Urinary bladder (tissue), 4 donors: ENCODE results near the gene GALNT7. TPM values are rescaled to one million over a fixed set of nuclear protein-coding genes. Genes with fewer than 3 reads are reported as not detected.
A peak's percentile ranks its signal among the peaks of the same experiment; 100 is the strongest.

Experiments used
- DNase-seq: peaks from one replicate; pipeline ENCODE4 v3.0.0-alpha.2; 2015; ENCODE audit errors: extremely low spot score
- H3K27ac ChIP-seq: one replicate; pipeline ENCODE4 v1.5.1; 2013; ENCODE audit warnings: low read depth, mild to moderate bottlenecking, moderate library complexity
- H3K36me3 ChIP-seq: one replicate; pipeline ENCODE4 v1.6.1; 2013; ENCODE audit warnings: mild to moderate bottlenecking, moderate library complexity; ENCODE audit not compliant: insufficient read depth
- H3K4me1 ChIP-seq: one replicate; pipeline ENCODE4 v1.6.1; 2013; ENCODE audit warnings: mild to moderate bottlenecking, moderate library complexity; ENCODE audit not compliant: insufficient read depth
- H3K4me3 ChIP-seq: one replicate; pipeline ENCODE4 v1.5.1; 2013; ENCODE audit warnings: low read depth, low read length
- WGBS: extraction: QIAGEN DNeasy Blood & Tissue Kit; methylation state at CpG from one replicate; pipeline ENCODE4 v1.1.7; 2013; 5-methylcytosine and 5-hydroxymethylcytosine counted together
- polyA plus RNA-seq: library from polyadenylated mRNA; stranded (reverse); fragments of 200-250 nt; gene quantifications from one replicate; pipeline ENCODE4 v1.2.3, GENCODE V29; 2013
- total RNA-seq: library from RNA; depleted of rRNA; stranded (reverse); fragments of >200 nt; gene quantifications from one replicate; pipeline ENCODE4 v1.2.3, GENCODE V29; 2014
- donor health status: healthy with polysubstance abuse.
- donor health status: healthy.

The GALNT7 gene
- total and polyA plus RNA-seq, 2 donors: 11.6 to 48.6 TPM

DNA sequence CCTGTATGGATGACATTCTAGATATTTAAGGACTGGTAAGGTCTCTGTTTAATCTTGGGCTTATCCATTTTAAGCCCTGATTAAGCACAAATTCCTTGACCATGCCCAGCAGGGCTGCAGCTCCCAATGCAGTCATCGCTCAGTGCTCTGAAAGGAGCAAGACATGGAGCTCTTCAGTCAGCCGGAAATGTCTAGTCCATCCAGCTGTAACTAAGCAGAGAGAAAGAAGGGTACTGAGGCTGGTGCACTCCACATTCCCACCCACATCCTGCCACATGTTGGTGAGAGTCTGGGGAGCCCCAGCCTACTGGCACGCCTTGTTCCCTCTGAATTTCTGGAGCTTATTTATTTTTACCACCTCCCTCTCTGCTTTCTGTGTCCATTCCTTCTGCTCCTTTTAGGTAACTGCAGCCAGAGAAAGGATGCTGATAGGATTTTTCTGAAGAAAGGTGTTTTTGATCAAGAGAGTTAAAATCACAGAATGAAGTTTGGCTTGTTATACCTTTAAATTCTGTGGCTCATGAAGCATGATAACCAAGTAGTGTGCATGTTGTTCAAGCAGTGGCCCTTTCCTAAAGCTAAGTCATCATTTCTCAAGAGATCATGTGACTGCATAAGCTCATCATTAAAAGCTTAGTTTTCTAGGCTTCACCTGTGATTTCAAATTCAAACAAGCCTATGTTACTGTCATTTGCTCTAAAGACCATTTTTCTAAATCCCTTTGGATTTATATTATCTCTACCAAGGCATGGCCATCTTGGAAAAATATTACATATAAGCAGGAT lies 74.0 kb downstream of the GALNT7 start:
- Histone ChIP-seq H3K36me3 (no peaks in the 10 kb centered on the region), H3K4me1 (no peaks in the 10 kb centered on the region), H3K4me3 (no peak overlapping the region), H3K27ac (no peak overlapping the region)
- 96% methylated on average over 3 of the region's 3 CpGs for WGBS
- DNase-seq: no peak

DNA sequence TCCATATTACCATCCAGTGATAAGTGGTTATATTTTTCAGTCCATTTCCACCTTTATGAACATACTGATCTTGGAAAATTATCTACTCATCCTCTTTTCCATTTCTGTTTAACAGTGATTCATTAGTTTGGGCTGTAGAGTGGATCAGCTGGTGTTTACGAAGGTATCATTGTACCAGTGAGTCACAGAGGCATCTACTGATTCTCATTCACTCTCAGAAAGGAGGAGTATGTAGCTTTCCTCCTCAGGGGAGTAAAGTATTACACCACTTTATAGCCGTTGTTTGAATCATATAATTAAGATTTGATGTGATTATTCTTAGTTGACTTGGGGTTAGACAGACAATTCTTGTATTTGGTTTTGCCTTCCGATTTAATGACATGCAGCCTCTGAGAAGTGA lies 74.7 kb downstream of the GALNT7 start:
- DNase-seq: no peak
- H3K4me3 ChIP-seq: no peak overlapping the region
- H3K36me3 ChIP-seq: no peaks in the 10 kb centered on the region
- H3K4me1 ChIP-seq: no peaks in the 10 kb centered on the region
- no peak overlapping the region for H3K27ac ChIP-seq
- WGBS: 92% methylated on average over 3 of the region's 3 CpGs

DNA sequence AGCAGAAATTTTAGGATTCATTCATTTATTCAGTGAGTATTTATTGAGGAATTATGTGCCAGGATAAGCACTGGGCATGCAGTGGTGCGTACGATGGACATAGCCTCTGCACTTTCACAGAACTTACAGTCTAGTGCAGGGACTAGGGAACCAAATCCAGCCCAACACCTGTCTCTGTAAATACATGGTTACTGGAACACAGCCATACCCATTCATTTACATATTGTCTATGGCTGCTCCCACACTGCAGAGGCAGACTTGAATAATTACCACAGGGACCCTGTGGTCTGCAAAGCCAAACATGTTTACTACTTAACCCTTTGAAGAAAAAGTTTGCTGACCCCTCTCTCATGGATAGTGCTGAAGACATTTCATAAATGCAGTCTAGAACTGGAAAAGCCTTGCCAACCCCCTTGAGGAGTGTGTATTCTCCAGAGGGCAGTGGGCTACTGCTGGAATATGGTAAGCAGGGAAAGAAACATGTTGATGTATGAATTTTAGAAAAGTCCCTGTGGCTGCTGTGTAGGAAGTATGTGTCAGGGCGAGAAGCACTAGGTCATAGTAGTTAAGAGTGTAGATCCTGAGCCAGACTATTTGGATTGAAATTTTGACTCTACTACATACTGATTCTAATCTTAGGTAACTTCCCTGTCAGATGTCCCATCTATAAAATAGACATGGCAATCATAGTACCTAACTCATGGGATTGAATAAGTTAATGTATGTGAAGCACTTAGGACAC lies 75.5 kb downstream of the GALNT7 start:
- WGBS: 98% methylated on average over 3 of the region's 3 CpGs
- H3K36me3 ChIP-seq: no peaks in the 10 kb centered on the region
- DNase-seq: no peak
- no peaks in the 10 kb centered on the region for H3K4me1 ChIP-seq
- no peak overlapping the region for H3K4me3 ChIP-seq
- no peak overlapping the region for H3K27ac ChIP-seq

DNA sequence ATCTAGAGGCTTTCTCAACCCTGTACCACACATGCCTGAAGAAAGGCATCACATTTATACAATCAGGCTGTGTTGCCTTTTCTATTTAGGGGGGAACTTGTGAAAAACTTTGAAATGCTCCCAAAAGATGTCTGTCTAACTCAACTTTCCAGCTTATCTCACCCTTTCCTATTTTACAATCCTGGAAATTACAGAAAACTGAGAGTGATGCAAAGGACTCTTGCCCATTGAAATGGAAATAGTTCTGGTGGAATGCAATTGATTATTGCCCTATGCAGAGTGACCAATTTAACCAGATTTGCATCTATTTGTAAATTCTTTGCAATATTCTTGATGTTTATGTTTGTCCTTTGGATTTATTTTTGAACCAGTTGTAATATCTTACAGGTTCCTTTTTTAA lies 77.3 kb downstream of the GALNT7 start:
- Histone ChIP-seq H3K4me1 (no peaks in the 10 kb centered on the region), H3K27ac (no peak overlapping the region), H3K4me3 (no peak overlapping the region), H3K36me3 (no peaks in the 10 kb centered on the region)
- no peak for DNase-seq

DNA sequence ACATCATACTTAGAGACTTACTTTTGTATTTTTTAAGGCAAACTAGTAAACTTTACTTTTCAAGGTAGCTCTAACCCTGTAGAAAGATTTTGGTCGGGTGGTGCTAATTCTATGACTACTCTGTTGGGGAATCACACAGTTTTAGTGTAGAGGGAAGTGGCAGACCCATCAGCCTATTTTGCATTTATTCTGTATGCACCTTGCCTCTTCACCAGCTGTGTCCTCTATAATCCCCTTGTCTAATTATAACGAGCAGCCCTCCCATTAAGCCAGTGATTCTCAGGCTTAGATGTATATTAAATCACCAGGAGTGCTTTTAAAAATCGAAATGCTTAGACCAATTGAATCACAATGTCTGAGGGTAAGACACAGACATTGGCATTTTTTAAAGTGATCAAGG lies 78.1 kb downstream of the GALNT7 start:
- WGBS: 66% methylated on average over 3 of the region's 3 CpGs
- Histone ChIP-seq H3K36me3 (no peaks in the 10 kb centered on the region), H3K4me1 (no peaks in the 10 kb centered on the region), H3K27ac (no peak overlapping the region), H3K4me3 (no peak overlapping the region)
- DNase-seq: no peak

DNA sequence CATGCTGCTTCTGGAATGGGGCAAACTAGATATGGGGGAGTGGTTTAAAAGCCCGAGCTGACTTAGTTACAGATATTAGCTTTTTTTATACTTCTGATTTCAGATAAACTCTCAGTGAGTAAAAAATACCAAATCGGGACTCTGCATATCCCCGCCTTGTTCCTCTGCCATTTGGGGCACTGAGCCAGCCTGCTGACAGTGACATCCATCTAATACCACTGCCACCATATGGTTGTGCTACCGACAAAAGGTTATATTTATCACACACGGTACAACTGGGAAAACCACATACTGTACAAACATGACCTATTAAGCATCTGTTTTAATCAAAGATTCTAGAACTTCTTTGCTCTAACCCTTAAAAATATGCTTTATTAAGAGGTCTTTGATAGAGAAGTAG lies 78.7 kb downstream of the GALNT7 start:
- Histone ChIP-seq H3K27ac (no peak overlapping the region), H3K4me3 (no peak overlapping the region), H3K4me1 (peaks cover 2% of the 10 kb centered on the region), H3K36me3 (no peaks in the 10 kb centered on the region)
- 82% methylated on average over 5 of the region's 5 CpGs for WGBS
- DNase-seq: no peak

DNA sequence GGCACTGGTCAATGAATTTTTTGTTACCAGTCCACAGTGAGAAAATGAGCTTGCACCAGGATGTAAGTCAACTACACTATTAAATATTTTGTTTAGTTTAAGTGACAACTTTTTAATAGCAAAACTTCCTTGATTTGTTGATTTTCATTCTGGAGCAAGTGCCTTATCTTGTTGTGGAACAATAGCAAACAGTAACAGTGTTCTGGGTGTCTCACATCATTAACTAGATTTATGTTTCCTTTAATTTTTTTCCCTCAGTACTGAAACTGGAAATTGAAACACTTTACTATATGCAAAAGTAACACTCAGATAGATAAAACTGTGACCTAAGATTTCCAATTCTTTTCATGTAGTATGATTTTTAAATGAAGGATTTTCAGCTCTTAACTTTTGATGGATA lies 80.1 kb downstream of the GALNT7 start:
- DNase-seq: no peak
- H3K36me3 ChIP-seq: no peaks in the 10 kb centered on the region
- H3K27ac ChIP-seq: no peak overlapping the region
- peaks cover 2% of the 10 kb centered on the region for H3K4me1 ChIP-seq
- H3K4me3 ChIP-seq: no peak overlapping the region

DNA sequence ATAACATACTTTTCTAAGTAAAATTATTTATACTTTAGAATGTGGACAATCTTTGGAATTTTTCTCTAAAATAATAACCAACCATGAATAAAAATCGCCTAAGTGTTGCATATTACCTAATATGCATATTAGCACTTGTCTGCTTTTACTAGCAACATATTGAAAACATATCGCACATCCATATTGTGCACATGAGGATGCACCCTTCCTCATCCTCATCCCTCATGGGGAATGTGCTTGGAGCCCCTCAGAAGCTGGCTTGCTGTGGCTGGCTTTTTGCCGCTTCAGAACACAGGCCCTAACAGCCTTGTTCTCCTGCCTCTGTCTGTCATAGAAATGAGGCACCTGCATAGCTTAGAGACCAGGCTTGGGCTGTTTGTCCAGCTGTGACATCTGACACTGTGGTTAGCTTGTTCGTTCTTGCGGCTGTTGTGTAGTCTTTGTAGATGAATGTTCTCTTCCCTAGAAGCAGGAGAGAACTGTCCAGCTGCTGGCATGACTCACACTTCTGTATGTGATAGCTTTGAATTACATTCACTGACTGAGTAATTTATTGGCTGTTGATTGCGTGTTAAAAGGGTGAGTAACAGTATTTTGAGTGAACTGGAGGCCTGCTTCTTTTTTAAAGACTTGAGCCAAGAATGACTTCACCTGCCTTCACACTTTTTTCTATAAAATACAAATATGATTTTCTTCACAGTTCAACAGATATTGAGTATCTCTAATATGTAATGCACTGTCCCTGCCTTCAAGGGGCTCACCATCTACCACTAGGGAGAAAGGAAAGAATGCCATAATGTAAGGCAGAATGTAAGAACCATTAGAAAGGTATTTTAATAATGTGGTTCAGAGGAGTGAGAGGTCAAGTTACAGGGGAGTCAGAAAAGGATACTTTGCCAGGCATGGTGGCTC lies 83.7 kb downstream of the GALNT7 start:
- Histone ChIP-seq H3K36me3 (no peaks in the 10 kb centered on the region), H3K4me3 (no peak overlapping the region), H3K27ac (no peak overlapping the region), H3K4me1 (peaks cover 2% of the 10 kb centered on the region)
- DNase-seq: no peak
- WGBS: 68% methylated on average over 6 of the region's 6 CpGs

DNA sequence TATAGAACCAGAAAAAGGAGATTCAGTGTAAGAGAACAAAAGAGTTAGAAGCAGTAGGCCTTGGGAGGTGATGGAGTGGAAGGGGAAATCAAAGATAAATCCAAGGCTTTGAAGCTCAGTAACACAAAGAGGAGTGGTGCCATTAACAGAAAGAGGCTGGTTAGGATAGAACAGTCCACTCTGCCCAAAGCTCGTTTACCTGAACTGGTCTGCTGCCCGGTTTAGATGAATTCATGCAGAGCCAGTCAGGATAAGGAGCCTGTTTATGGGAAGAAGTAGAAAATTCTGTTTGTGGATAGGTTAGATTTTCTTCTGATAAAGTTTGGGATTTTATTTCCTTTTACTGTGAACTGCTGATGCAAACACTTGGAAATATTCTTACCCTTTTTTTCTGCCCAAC lies 85.0 kb downstream of the GALNT7 start:
- WGBS: 90% methylated on average over 2 of the region's 2 CpGs
- Histone ChIP-seq H3K27ac (no peak overlapping the region), H3K4me1 (peaks cover 2% of the 10 kb centered on the region), H3K36me3 (no peaks in the 10 kb centered on the region), H3K4me3 (no peak overlapping the region)
- DNase-seq: no peak

DNA sequence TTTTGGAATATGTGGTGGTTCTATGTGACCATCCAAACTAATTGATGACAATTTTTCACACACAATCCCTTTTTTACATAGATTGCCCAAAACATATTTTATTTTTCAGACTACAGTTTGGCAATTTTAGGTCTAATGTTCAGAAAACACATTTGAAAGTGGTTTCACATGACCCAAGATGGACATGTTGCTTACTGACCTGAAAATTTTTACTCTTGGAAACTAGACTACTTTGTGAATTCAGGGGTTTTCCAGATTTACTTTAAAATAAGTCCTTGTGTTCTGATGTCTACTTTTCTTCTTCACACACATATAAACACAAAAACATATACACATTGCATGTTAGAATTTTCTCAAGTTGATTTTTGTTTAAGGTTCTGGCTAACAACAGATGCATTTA lies 86.0 kb downstream of the GALNT7 start:
- Histone ChIP-seq H3K36me3 (no peaks in the 10 kb centered on the region), H3K4me1 (peaks cover 2% of the 10 kb centered on the region), H3K27ac (no peak overlapping the region), H3K4me3 (no peak overlapping the region)
- DNase-seq: no peak

DNA sequence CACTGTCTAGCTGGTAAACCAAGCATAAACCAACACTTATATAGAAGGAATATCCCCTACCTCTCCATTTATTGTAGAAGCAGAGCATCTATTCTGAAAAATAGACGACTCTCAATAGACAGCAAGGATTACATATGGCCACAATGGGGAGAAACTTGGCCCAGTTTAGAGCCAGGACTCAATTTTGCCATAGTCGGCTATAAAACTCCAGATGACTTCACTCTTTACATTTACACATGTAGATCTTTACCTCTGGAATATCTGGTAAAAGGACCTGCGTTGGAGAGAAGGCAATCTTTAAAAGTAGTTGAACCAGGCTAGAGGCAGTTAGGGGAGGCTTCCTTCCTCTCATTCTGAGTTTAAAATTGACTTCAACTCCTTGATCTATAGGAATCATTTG lies 88.2 kb downstream of the GALNT7 start:
- no peak for DNase-seq
- WGBS: 83% methylated on average over 3 of the region's 3 CpGs
- Histone ChIP-seq H3K27ac (no peak overlapping the region), H3K4me3 (no peak overlapping the region), H3K36me3 (no peaks in the 10 kb centered on the region), H3K4me1 (peaks cover 2% of the 10 kb centered on the region)

DNA sequence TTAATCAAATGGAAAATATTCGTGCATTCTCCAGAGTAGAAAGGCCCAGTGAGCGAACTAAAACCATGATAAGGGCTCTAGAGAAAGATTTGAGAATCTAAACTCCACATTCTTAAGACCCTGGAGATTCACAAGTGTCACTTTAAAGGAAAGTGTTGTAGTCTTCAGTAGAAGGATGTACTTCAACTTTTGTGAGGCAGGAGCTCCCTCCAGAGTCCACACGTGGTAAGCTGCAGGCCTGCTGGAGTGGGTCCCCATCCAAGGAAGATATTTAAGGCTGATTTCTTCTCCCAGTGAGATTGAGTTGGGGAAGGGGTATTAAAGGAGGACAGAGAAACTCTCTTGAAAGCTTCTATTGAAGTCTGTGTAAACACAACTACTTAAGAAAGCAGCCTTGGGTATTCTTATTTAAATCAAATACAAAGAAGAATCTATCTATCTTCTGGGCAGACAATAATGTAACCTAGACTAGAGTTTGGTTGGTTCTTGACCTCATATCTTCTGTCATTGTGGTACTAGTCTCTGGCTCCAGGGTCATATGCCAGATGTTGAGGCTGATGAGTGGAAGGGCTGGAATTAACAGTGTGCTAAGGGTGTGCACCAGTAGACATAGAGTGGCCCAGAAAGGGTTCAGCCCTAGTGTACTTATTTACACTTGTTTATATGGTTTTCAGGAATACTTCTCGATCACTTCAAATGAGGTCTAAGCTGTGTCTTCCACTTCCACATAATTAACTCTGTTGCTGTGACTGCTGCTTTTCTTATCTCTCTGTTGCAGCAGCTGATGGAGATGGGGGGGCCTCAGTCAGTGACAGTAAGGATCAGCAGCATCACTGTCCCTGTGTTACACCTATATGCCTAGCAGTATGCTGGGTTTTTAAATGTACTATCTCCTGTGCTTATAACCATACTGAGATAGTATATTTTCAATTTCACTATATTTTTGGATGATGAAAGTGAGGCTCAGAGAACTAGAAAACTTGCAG lies 89.4 kb downstream of the GALNT7 start:
- no peak overlapping the region for H3K4me3 ChIP-seq
- no peaks in the 10 kb centered on the region for H3K36me3 ChIP-seq
- DNase-seq: peak; percentile 26
- no peaks in the 10 kb centered on the region for H3K4me1 ChIP-seq
- 42% methylated on average over 4 of the region's 4 CpGs for WGBS
- H3K27ac ChIP-seq: no peak overlapping the region

DNA sequence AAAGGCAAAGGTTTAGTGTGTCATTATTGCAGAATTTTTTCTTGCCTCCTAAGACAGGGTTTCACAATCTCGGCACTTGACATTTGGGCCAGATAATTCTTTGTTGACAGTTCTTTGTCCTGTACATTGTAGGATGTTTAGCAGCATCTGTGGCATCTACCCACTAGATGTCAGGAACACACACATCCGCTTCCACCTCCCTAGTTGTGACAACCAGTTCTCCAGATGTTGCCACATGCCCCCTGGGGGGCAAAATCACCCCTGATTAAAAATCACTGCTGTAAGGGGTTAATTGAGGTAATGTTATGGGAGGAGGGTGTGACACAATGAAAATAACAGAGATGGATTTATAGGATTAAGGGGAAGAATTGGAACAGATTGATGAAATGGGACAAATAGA lies 90.3 kb downstream of the GALNT7 start:
- no peaks in the 10 kb centered on the region for H3K36me3 ChIP-seq
- no peak overlapping the region for H3K27ac ChIP-seq
- no peak overlapping the region for H3K4me3 ChIP-seq
- no peak for DNase-seq
- no peaks in the 10 kb centered on the region for H3K4me1 ChIP-seq
- 91% methylated on average over 2 of the region's 2 CpGs for WGBS
